GM23338 (cell line): Measurements from ENCODE around the gene BRSK2. TPM values are rescaled to one million over a fixed set of nuclear protein-coding genes. Genes with fewer than 3 reads are reported as not detected.

ENCODE experiments used
- ATAC-seq: fragments of 200-7000 bp; cut with Tn5 transposase; 3 replicates; pipeline ENCODE4 v1.9.1; 2020
- DNase-seq: peaks from one replicate; pipeline ENCODE4 v3.0.0-alpha.2; 2015; ENCODE audit warnings: low spot score
- H2AFZ ChIP-seq: fragments of 200-600 bp; sonication (generic); 2 replicates; pipeline ENCODE4 v1.8.0; 2016; ENCODE audit warnings: antibody characterized with exemption, mild to moderate bottlenecking, moderate library complexity
- H3F3A ChIP-seq: fragments of 200-600 bp; sonication (generic); replicated peaks from 2 replicates; pipeline ENCODE4 v1.8.0; 2017; ENCODE audit warnings: antibody characterized with exemption, mixed run types, low read depth
- H3K27ac ChIP-seq: fragments of 200-600 bp; sonication (generic); 2 replicates; pipeline ENCODE4 v1.6.1; 2016; ENCODE audit warnings: low read depth
- H3K27me3 ChIP-seq: fragments of 200-600 bp; sonication (generic); 2 replicates; pipeline ENCODE4 v1.8.0; 2016; ENCODE audit warnings: mild to moderate bottlenecking, mixed run types, moderate library complexity; ENCODE audit not compliant: insufficient read depth
- H3K36me3 ChIP-seq: fragments of 200-600 bp; sonication (generic); 2 replicates; pipeline ENCODE4 v1.8.0; 2016; ENCODE audit warnings: mild to moderate bottlenecking; ENCODE audit not compliant: insufficient read depth
- H3K4me1 ChIP-seq: fragments of 200-600 bp; sonication (generic); 2 replicates; pipeline ENCODE4 v1.8.0; 2016; ENCODE audit warnings: mild to moderate bottlenecking, moderate library complexity; ENCODE audit not compliant: insufficient read depth
- H3K4me2 ChIP-seq: fragments of 200-600 bp; sonication (generic); 2 replicates; pipeline ENCODE4 v1.7.1; 2017; ENCODE audit warnings: mixed run types
- H3K4me3 ChIP-seq: fragments of 200-600 bp; sonication (generic); 2 replicates; pipeline ENCODE4 v1.6.1; 2016; ENCODE audit warnings: mixed run types
- H3K79me2 ChIP-seq: fragments of 200-600 bp; sonication (generic); replicated peaks from 2 replicates; pipeline ENCODE4 v1.8.0; 2017; ENCODE audit warnings: mild to moderate bottlenecking; ENCODE audit not compliant: insufficient read depth
- H3K9me2 ChIP-seq: fragments of 200-600 bp; sonication (generic); 2 replicates; pipeline ENCODE4 v1.8.0; 2017; ENCODE audit not compliant: insufficient read depth
- H4K20me1 ChIP-seq: fragments of 200-600 bp; sonication (generic); replicated peaks from 2 replicates; pipeline ENCODE4 v1.8.0; 2017; ENCODE audit warnings: mild to moderate bottlenecking; ENCODE audit not compliant: insufficient read depth
- H3K27ac Mint-ChIP-seq: 2 replicates; pipeline ENCODE4 v1.8.0; 2020; ENCODE audit warnings: inconsistent platforms, mild to moderate bottlenecking, moderate library complexity, mixed read lengths
- H3K27me3 Mint-ChIP-seq: 3 replicates; pipeline ENCODE4 v1.8.0; 2022; ENCODE audit warnings: low read depth, mild to moderate bottlenecking, moderate library complexity, mixed read lengths, inconsistent platforms; ENCODE audit not compliant: insufficient read depth, poor library complexity
- H3K36me3 Mint-ChIP-seq: 3 replicates; pipeline ENCODE4 v1.8.0; 2021; ENCODE audit warnings: low read depth, mild to moderate bottlenecking, inconsistent platforms, moderate library complexity, mixed read lengths
- H3K4me1 Mint-ChIP-seq: 3 replicates; pipeline ENCODE4 v1.8.0; 2020; ENCODE audit warnings: mild to moderate bottlenecking, inconsistent platforms, mixed read lengths
- H3K4me3 Mint-ChIP-seq: 3 replicates; pipeline ENCODE4 v1.8.0; 2021; ENCODE audit warnings: moderate library complexity, mild to moderate bottlenecking, inconsistent platforms, mixed read lengths
- H3K9me3 Mint-ChIP-seq: 3 replicates; pipeline ENCODE4 v1.8.0; 2020; ENCODE audit warnings: moderate library complexity, mild to moderate bottlenecking, inconsistent platforms, mixed read lengths
- CTCF ChIP-seq, 2 experiments: fragments of 200-600 bp in 1 of 2; sonication (generic) in 1 of 2; conservative IDR thresholded peaks; 2 replicates each; pipeline versions ENCODE4 v1.5.1 to v1.6.1; 2016 to 2017; ENCODE audit warnings: antibody characterized with exemption in 2 of 2, low read depth in 2 of 2, mild to moderate bottlenecking in 2 of 2, moderate library complexity in 1 of 2
- ETS1 ChIP-seq: IDR thresholded peaks from 2 replicates; pipeline ENCODE4 v1.6.1; 2016; ENCODE audit warnings: antibody characterized with exemption
- EZH2 ChIP-seq: fragments of 200-600 bp; sonication (generic); IDR thresholded peaks from one replicate; pipeline ENCODE4 v1.8.0; 2017; ENCODE audit warnings: antibody characterized with exemption, mild to moderate bottlenecking, low read depth; ENCODE audit not compliant: unreplicated experiment
- EZH2phosphoT487 ChIP-seq: fragments of 200-600 bp; sonication (generic); IDR thresholded peaks from one replicate; pipeline ENCODE4 v1.8.1; 2018; ENCODE audit warnings: antibody characterized with exemption; ENCODE audit not compliant: unreplicated experiment
- JUNB ChIP-seq: IDR thresholded peaks from one replicate; pipeline ENCODE4 v1.6.1; 2016; ENCODE audit warnings: antibody characterized with exemption; ENCODE audit not compliant: unreplicated experiment
- NANOG ChIP-seq: IDR thresholded peaks from 2 replicates; pipeline ENCODE4 v1.6.1; 2016; ENCODE audit warnings: antibody characterized with exemption, borderline replicate concordance
- POLR2AphosphoS5 ChIP-seq: IDR thresholded peaks from 2 replicates; pipeline ENCODE4 v1.6.1; 2016; ENCODE audit warnings: antibody characterized with exemption, low read depth
- ZNF114 ChIP-seq: fragments of 250-450 bp; sonication (Bioruptor Pico); IDR thresholded peaks from 2 replicates; pipeline ENCODE4 v1.5.0; 2020; ENCODE audit warnings: mild to moderate bottlenecking, moderate library complexity
- ZNF462 ChIP-seq: fragments of 250-450 bp; sonication (Bioruptor Pico); IDR thresholded peaks from 2 replicates; pipeline ENCODE4 v1.5.0; 2020; ENCODE audit warnings: mild to moderate bottlenecking, moderate library complexity
- polyA plus RNA-seq: library from polyadenylated mRNA; unstranded; fragments of >200 nt; fragmentation: Nextera tagmentation; extraction: Ambion mirVana; gene quantifications from 2 replicates; pipeline ENCODE4 v1.2.1, GENCODE V29; 2016
- total RNA-seq: library from RNA; depleted of rRNA; stranded (reverse); fragments of >200 nt; shearing (Covaris generic); gene quantifications from 2 replicates; pipeline ENCODE4 v1.2.3, GENCODE V29; 2014

BRSK2 gene
- total and polyA plus RNA-seq, 2 experiments from 2014 or later = 7.2 to 20.3 TPM

- no peak for TF ChIP-seq ZNF462 (CRISPR knock-in tag)
- no peak for TF ChIP-seq EZH2phosphoT487
- TF ChIP-seq CTCF (conservative IDR thresholded peaks at IDR 0.05; ENCODE audit: low read depth in 2 of 2) = no peak
- no peak for TF ChIP-seq ZNF114
- TF ChIP-seq JUNB = no peak
- no peak for TF ChIP-seq ETS1
These were observed 50.8 kb downstream of the BRSK2 start (continued) for GRCh38 chr11:1440496-1440895.

- H3K27ac ChIP-seq = no peak overlapping the region
- Mint-ChIP-seq H3K4me3 (no peak overlapping the region), H3K27ac (peak overlapping the region; percentile 77), H3K4me1 (no peaks in the 10 kb centered on the region), H3K27me3 (peaks cover 5% of the 10 kb centered on the region), H3K36me3 (no peaks in the 10 kb centered on the region; the same call in 1 of the 3 replicates), H3K9me3 (no peaks in the 10 kb centered on the region; the same call in 2 of the 3 replicates)
- no peaks in the 10 kb centered on the region; the same call in 1 of the 2 replicates for H4K20me1 ChIP-seq
- H3K4me1 ChIP-seq = no peaks in the 10 kb centered on the region
- peak; percentile 68 for DNase-seq
- H3K27me3 ChIP-seq = no peaks in the 10 kb centered on the region
- no peak overlapping the region for H3K4me2 ChIP-seq
- no peaks in the 10 kb centered on the region for H3K9me2 ChIP-seq
- ATAC-seq = peak; percentile 81
- H3K79me2 ChIP-seq = no peaks in the 10 kb centered on the region
- no peak overlapping the region for H3K4me3 ChIP-seq
- H3F3A ChIP-seq = no peaks in the 10 kb centered on the region
- H3K36me3 ChIP-seq = no peaks in the 10 kb centered on the region
- no peak overlapping the region for H2AFZ ChIP-seq
- no peak for TF ChIP-seq POLR2AphosphoS5
- no peak for TF ChIP-seq EZH2phosphoT487
- no peak for TF ChIP-seq CTCF (conservative IDR thresholded peaks at IDR 0.05; ENCODE audit: low read depth in 2 of 2)
- TF ChIP-seq EZH2 = no peak
- no peak for TF ChIP-seq NANOG
- TF ChIP-seq ETS1 = no peak
These were observed 52.4 kb downstream of the BRSK2 start for GRCh38 chr11:1442163-1442562.
